H1 (cell line): ENCODE measurements around the gene SCPEP1. TPM values are rescaled to one million over a fixed set of nuclear protein-coding genes. Genes with fewer than 3 reads are reported as not detected.
"Not testable (repeated sequence)": the region's sequence is repeated elsewhere in the genome, so short reads cannot be mapped to it uniquely, and the experiment has no call there.

Experiments
- CTCF ChIA-PET: fragments of 300-600 bp; sonication (Branson Sonifier 250); formaldehyde crosslinking; loops from one replicate; lab custom pipeline; 2021; ENCODE audit not compliant: partially characterized antibody; lab: Charles Lee
- POLR2A ChIA-PET: fragments of 300-600 bp; sonication (Branson Sonifier 250); formaldehyde crosslinking; loops from one replicate; lab custom pipeline; 2021; ENCODE audit warnings: inconsistent platforms; ENCODE audit not compliant: partially characterized antibody; lab: Charles Lee
- DNase-seq, 2 experiments: peaks; one replicate each; pipeline versions ENCODE4 v3.0.0 to v3.0.0-alpha.2; 2010 to 2022; ENCODE audit warnings: low spot score in 2 of 2, low read depth in 1 of 2, mixed read lengths in 1 of 2
- FAIRE-seq: peaks from 2 replicates; lab custom pipeline; 2011; peaks lifted over from hg19 to GRCh38; lab: Jason Lieb, UNC
- H2AFZ ChIP-seq: 2 replicates; pipeline ENCODE4 v1.8.1; 2012; ENCODE audit warnings: low read length, inconsistent platforms
- H2AK5ac ChIP-seq: 2 replicates; pipeline ENCODE4 v1.6.1; 2013; ENCODE audit warnings: low read depth, low read length
- H2BK120ac ChIP-seq: replicated peaks from 2 replicates; pipeline ENCODE3; 2013; ENCODE audit warnings: low read depth, low read length, inconsistent platforms
- H2BK12ac ChIP-seq: 2 replicates; pipeline ENCODE4 v1.6.1; 2013; ENCODE audit warnings: low read depth, low read length
- H2BK15ac ChIP-seq: 2 replicates; pipeline ENCODE4 v1.6.1; 2013; ENCODE audit warnings: low read length
- H2BK20ac ChIP-seq: 2 replicates; pipeline ENCODE4 v1.6.1; 2013; ENCODE audit warnings: low read length
- H2BK5ac ChIP-seq: 2 replicates; pipeline ENCODE4 v1.6.1; 2013; ENCODE audit warnings: low read depth, low read length
- H3K14ac ChIP-seq: 2 replicates; pipeline ENCODE4 v1.6.1; 2013; ENCODE audit warnings: inconsistent platforms; ENCODE audit not compliant: insufficient read length
- H3K18ac ChIP-seq: 2 replicates; pipeline ENCODE4 v1.6.1; 2013; ENCODE audit warnings: low read length; ENCODE audit errors: extremely low read depth
- H3K23ac ChIP-seq: 2 replicates; pipeline ENCODE4 v1.6.1; 2013; ENCODE audit warnings: inconsistent platforms; ENCODE audit not compliant: insufficient read length
- H3K23me2 ChIP-seq: 2 replicates; pipeline ENCODE4 v1.6.1; 2013; ENCODE audit warnings: low read depth, low read length
- H3K27ac ChIP-seq: 2 replicates; pipeline ENCODE4 v1.6.1; 2011; ENCODE audit warnings: low read depth, low read length, inconsistent platforms
- H3K27me3 ChIP-seq, 4 experiments: replicated peaks in 1 of 4; 1 replicate in 1 of 4; 2 replicates in 3 of 4; pipeline versions ENCODE4 v1.6.1 to v1.8.1; 2011 to 2013; ENCODE audit warnings: low read length in 3 of 4, mild to moderate bottlenecking in 3 of 4, inconsistent platforms in 2 of 4, mixed read lengths in 2 of 4, moderate library complexity in 1 of 4; ENCODE audit not compliant: control insufficient read depth in 3 of 4, insufficient read depth in 3 of 4; ENCODE audit errors: extremely low read depth in 1 of 4
- H3K36me3 ChIP-seq, 4 experiments: 2 replicates each; pipeline versions ENCODE4 v1.6.1 to v1.8.1; 2011 to 2013; ENCODE audit warnings: mild to moderate bottlenecking in 4 of 4, low read length in 3 of 4, moderate library complexity in 2 of 4, control low read depth in 1 of 4, inconsistent platforms in 1 of 4; ENCODE audit not compliant: insufficient read depth in 4 of 4, control insufficient read depth in 2 of 4
- H3K4ac ChIP-seq: replicated peaks from 2 replicates; pipeline ENCODE3; 2013; ENCODE audit warnings: low read length, low read depth, mixed read lengths, inconsistent platforms; ENCODE audit not compliant: insufficient read length
- H3K4me1 ChIP-seq, 4 experiments: replicated peaks in 1 of 4; 1 replicate in 1 of 4; 2 replicates in 3 of 4; pipeline versions ENCODE4 v1.6.1 to v1.8.1; 2011 to 2013; ENCODE audit warnings: low read length in 3 of 4, inconsistent platforms in 2 of 4, mixed read lengths in 1 of 4; ENCODE audit not compliant: insufficient read depth in 4 of 4, control insufficient read depth in 3 of 4
- H3K4me2 ChIP-seq, 2 experiments: 2 replicates each; pipeline versions ENCODE4 v1.6.1 to v1.8.1; 2011 to 2013; ENCODE audit warnings: low read depth in 2 of 2, low read length in 2 of 2, control low read depth in 1 of 2, inconsistent platforms in 1 of 2, mild to moderate bottlenecking in 1 of 2; ENCODE audit not compliant: insufficient read depth in 1 of 2
- H3K4me3 ChIP-seq, 4 experiments: fragments of 200-600, 300-600 bp in 1 of 4; sonication (generic), shearing (Covaris generic), sonication (Bioruptor Twin) in 1 of 4; 2 replicates each; pipeline versions ENCODE4 v1.5.1 to v1.8.1; 2011 to 2016; ENCODE audit warnings: low read length in 4 of 4, low read depth in 3 of 4, control low read depth in 2 of 4, inconsistent platforms in 2 of 4, mild to moderate bottlenecking in 2 of 4, mixed read lengths in 1 of 4, moderate library complexity in 1 of 4; ENCODE audit not compliant: insufficient read depth in 2 of 4; ENCODE audit errors: extremely low read depth in 1 of 4
- H3K56ac ChIP-seq: replicated peaks from 2 replicates; pipeline ENCODE3; 2013; ENCODE audit warnings: low read depth, mild to moderate bottlenecking, mixed read lengths, low read length, inconsistent platforms; ENCODE audit not compliant: insufficient read length
- H3K79me1 ChIP-seq: 2 replicates; pipeline ENCODE4 v1.6.1; 2013; ENCODE audit warnings: low read depth, low read length, control low read depth
- H3K79me2 ChIP-seq, 2 experiments: 2 replicates each; pipeline versions ENCODE4 v1.6.1 to v1.8.1; 2012 to 2013; ENCODE audit warnings: low read length in 2 of 2, mild to moderate bottlenecking in 2 of 2, inconsistent platforms in 1 of 2; ENCODE audit not compliant: insufficient read depth in 2 of 2, control insufficient read depth in 1 of 2
- H3K9ac ChIP-seq, 4 experiments: replicated peaks in 1 of 4; 1 replicate in 1 of 4; 2 replicates in 3 of 4; pipeline versions ENCODE4 v1.6.1 to v1.8.1; 2011 to 2013; ENCODE audit warnings: low read depth in 3 of 4, low read length in 3 of 4, control low read depth in 2 of 4, mild to moderate bottlenecking in 2 of 4, moderate library complexity in 2 of 4, inconsistent platforms in 1 of 4; ENCODE audit errors: extremely low read depth in 1 of 4
- H3K9me3 ChIP-seq, 2 experiments: 2 replicates each; pipeline versions ENCODE4 v1.6.1 to v1.8.1; 2012 to 2013; ENCODE audit warnings: mild to moderate bottlenecking in 2 of 2, moderate library complexity in 2 of 2, control low read depth in 1 of 2, inconsistent platforms in 1 of 2, low read depth in 1 of 2, low read length in 1 of 2, mixed read lengths in 1 of 2; ENCODE audit not compliant: insufficient read depth in 2 of 2
- H4K20me1 ChIP-seq, 2 experiments: replicated peaks in 1 of 2; 2 replicates each; pipeline versions ENCODE3 to v1.8.1; 2011 to 2013; ENCODE audit warnings: inconsistent platforms in 2 of 2, low read length in 2 of 2, mild to moderate bottlenecking in 1 of 2; ENCODE audit not compliant: insufficient read depth in 2 of 2, control insufficient read depth in 1 of 2
- H4K5ac ChIP-seq: 2 replicates; pipeline ENCODE4 v1.6.1; 2013; ENCODE audit warnings: low read length, low read depth, mixed read lengths, inconsistent platforms; ENCODE audit not compliant: insufficient read length
- H4K8ac ChIP-seq: 2 replicates; pipeline ENCODE4 v1.8.0; 2013; ENCODE audit warnings: mild to moderate bottlenecking, moderate library complexity, low read length, inconsistent platforms; ENCODE audit not compliant: insufficient read depth; ENCODE audit errors: extremely low read depth
- H4K91ac ChIP-seq: replicated peaks from 2 replicates; pipeline ENCODE3; 2013; ENCODE audit warnings: low read length, mixed read lengths, inconsistent platforms; ENCODE audit not compliant: insufficient read length
- WGBS, 2 experiments: shearing (Covaris generic) in 1 of 2; methylation state at CpG; one replicate each; pipeline versions ENCODE4 v1.1.6 to v1.1.7; 2013 to 2015; ENCODE audit warnings: low lambda C conversion rate in 2 of 2, mixed read lengths in 2 of 2, inconsistent platforms in 1 of 2, low coverage in 1 of 2, missing lambda C conversion rate in 1 of 2; ENCODE audit not compliant: insufficient replicate concordance in 2 of 2, insufficient coverage in 1 of 2, insufficient read length in 1 of 2; ENCODE audit errors: extremely low coverage in 1 of 2, missing lambda C conversion rate in 1 of 2; 5-methylcytosine and 5-hydroxymethylcytosine counted together
- polyA plus RNA-seq, 7 experiments: library from polyadenylated mRNA; depleted of rRNA in 3 of 7; stranded (reverse) in 5 of 7; unstranded in 2 of 7; fragments of >200 nt in 5 of 7; fragments of 200-250 nt in 2 of 7; gene quantifications; 1 replicate in 5 of 7; 2 replicates in 1 of 7; 4 replicates in 1 of 7; pipeline versions ENCODE4 v1.2.1 to v1.2.3, GENCODE V29; 2011 to 2013; ENCODE audit warnings: missing spikeins in 2 of 7, mixed read lengths in 2 of 7
- total RNA-seq: library from RNA; stranded (reverse); fragmentation: NEBNext Ultra II Directional; extraction: Animal tissue kit (Norgen Biotek cat#: 25700); gene quantifications from 2 replicates; pipeline ENCODE4 v1.2.1, GENCODE V29; 2021

Gene SCPEP1
- total and polyA plus RNA-seq, 2 of the 8 experiments (the other 6 are each of a cell fraction or from before 2014, with no cell fraction given) = 30.7 to 52.6 TPM

DNA sequence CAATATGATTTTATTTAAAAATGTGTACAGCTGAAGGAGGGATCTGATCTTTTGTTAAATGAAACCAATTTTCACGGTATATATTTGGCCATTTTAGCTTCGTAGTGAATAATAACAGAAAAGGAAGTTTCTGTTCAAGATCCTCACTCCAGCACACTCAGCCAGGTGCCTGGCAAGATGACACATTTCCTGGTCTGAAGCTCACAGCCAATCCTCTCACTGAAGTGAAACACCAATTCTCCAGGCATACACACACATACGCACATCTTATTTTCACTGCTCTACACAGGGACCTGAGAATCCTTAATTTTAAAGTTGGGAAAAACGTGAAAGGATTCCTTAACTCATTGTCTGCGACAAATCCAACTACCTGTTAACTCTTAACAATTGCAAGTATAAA, 39.7 kb upstream of the SCPEP1 start:
- CTCF ChIA-PET = interaction anchor here (0.8 kb wide), 1 partner anchor 118 kb away, joined by 4 read pairs; no protein-coding TSS in a partner anchor
- H3K4ac ChIP-seq, H3K4me3 ChIP-seq, H3K18ac ChIP-seq, H3K79me1 ChIP-seq, H4K91ac ChIP-seq, H3K4me1 ChIP-seq, H4K20me1 ChIP-seq, H2AFZ ChIP-seq, H4K8ac ChIP-seq, H2BK20ac ChIP-seq, H2BK15ac ChIP-seq, H3K23ac ChIP-seq, FAIRE-seq, H4K5ac ChIP-seq, H3K27ac ChIP-seq, POLR2A ChIA-PET, H3K4me2 ChIP-seq, H2BK12ac ChIP-seq, DNase-seq, H3K23me2 ChIP-seq, H3K56ac ChIP-seq, H3K27me3 ChIP-seq, H2AK5ac ChIP-seq, H3K9ac ChIP-seq, H3K79me2 ChIP-seq, H2BK120ac ChIP-seq, H2BK5ac ChIP-seq, H3K14ac ChIP-seq, H3K9me3 ChIP-seq: not testable (repeated sequence)
- WGBS, 2 experiments = 90% methylated on average over 5 of the region's 5 CpGs; no CpG with 5 or more reads in 1 of the 2 experiments
- H3K36me3 ChIP-seq = peaks cover 0 to 47% (median 30%) of the 10 kb centered on the region in 4 experiments; a peak in 6 of 8 replicates
